ENCODE data around the gene GALP. TPM values are rescaled to one million over a fixed set of nuclear protein-coding genes. Genes with fewer than 3 reads are reported as not detected.

Gene GALP
- total RNA-seq, 1 donor from 2014 or later: not detected

DNA sequence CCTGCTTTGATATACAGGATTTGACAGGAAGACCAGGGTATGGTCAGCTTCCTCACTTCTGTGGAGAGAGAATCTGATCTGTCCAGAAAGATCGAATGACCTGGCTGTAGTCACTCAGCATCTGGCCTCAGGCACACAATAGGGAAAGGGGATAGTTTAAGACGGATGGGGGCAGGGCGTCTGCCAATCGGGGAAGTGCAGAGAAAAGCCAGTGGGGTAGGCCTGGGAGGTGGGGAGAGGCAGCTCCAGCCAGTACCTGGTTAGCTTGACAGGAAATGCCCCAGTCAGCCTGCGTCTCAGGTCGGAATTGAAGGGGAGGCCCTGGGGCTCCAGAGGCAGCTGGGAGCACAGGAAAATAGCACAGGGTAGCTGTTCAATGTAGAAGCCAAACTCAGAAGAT, 22.3 kb upstream of the GALP start:
- no peak overlapping the region for H3K4me3 Mint-ChIP-seq
- intact Hi-C loops (cut with micrococcal nuclease): no loop called here
- no peaks in the 10 kb centered on the region for H3K9me3 Mint-ChIP-seq
- no peaks in the 10 kb centered on the region for H3K27me3 Mint-ChIP-seq (ENCODE audit: insufficient read depth)
- H3K4me1 Mint-ChIP-seq (ENCODE audit: low read depth): peaks cover 15% of the 10 kb centered on the region
- peak overlapping the region; percentile 5 for H3K27ac Mint-ChIP-seq
- H3K36me3 Mint-ChIP-seq (ENCODE audit: low read depth): peaks cover 27% of the 10 kb centered on the region
- no peak for DNase-seq (ENCODE audit: low spot score)

DNA sequence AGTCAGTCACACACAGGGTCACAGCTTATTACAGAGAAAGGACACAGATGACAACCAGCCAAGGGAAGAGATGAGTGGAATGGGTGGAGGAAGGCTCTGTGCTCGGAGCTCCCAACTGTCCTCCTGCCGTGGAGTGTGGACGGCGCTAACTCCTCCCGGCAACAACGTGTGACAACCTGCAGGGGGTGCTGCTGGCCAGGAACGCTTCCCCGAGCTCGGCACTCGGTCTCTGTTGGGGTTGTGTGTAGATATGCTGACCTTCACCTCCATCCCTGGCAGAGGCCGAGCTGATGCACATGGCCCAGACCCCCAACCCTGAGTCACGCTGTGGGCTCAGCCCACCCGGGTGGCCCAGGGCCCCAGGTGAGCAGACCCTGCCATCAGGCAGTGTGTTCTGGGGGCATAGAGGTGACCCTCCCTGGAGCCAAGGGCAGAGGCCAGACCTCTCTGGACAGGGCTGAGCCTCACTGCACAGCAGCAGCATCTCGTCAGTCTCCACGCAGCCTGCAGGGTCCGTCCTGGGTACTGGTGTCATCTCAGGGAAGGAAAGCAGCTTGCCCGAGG, 20.6 kb upstream of the GALP start:
- intact Hi-C loops (cut with micrococcal nuclease): no loop called here
- DNase-seq (ENCODE audit: low spot score): no peak
- H3K9me3 Mint-ChIP-seq: no peaks in the 10 kb centered on the region
- H3K27me3 Mint-ChIP-seq (ENCODE audit: insufficient read depth): no peaks in the 10 kb centered on the region
- H3K4me1 Mint-ChIP-seq (ENCODE audit: low read depth): peaks cover 19% of the 10 kb centered on the region
- H3K27ac Mint-ChIP-seq: peak overlapping the region; percentile 44
- no peak overlapping the region for H3K4me3 Mint-ChIP-seq
- peaks cover 29% of the 10 kb centered on the region for H3K36me3 Mint-ChIP-seq (ENCODE audit: low read depth)

- Mint-ChIP-seq H3K4me1 (ENCODE audit: low read depth) (peaks cover 17% of the 10 kb centered on the region), H3K36me3 (ENCODE audit: low read depth) (peaks cover 26% of the 10 kb centered on the region), H3K27ac (no peak overlapping the region), H3K4me3 (no peak overlapping the region), H3K9me3 (no peaks in the 10 kb centered on the region), H3K27me3 (ENCODE audit: insufficient read depth) (no peaks in the 10 kb centered on the region)
- DNase-seq (ENCODE audit: low spot score): no peak
- intact Hi-C loops (cut with micrococcal nuclease): no loop called here
Measured at GRCh38 chr19:56156768-56157167, 19.0 kb upstream of the GALP start.

- H3K36me3 Mint-ChIP-seq (ENCODE audit: low read depth): peaks cover 26% of the 10 kb centered on the region
- peaks cover 15% of the 10 kb centered on the region for H3K4me1 Mint-ChIP-seq (ENCODE audit: low read depth)
- no peaks in the 10 kb centered on the region for H3K27me3 Mint-ChIP-seq (ENCODE audit: insufficient read depth)
- H3K9me3 Mint-ChIP-seq: no peaks in the 10 kb centered on the region
- H3K4me3 Mint-ChIP-seq: no peak overlapping the region
- intact Hi-C loops (cut with micrococcal nuclease): no loop called here
- H3K27ac Mint-ChIP-seq: no peak overlapping the region
- no peak for DNase-seq (ENCODE audit: low spot score)
Measured at GRCh38 chr19:56158170-56158757, 17.5 kb upstream of the GALP start.

- Mint-ChIP-seq H3K27me3 (ENCODE audit: insufficient read depth) (no peaks in the 10 kb centered on the region), H3K36me3 (ENCODE audit: low read depth) (peaks cover 22% of the 10 kb centered on the region), H3K4me3 (no peak overlapping the region), H3K27ac (peak overlapping the region; percentile 25), H3K4me1 (ENCODE audit: low read depth) (peaks cover 7% of the 10 kb centered on the region), H3K9me3 (no peaks in the 10 kb centered on the region)
- DNase-seq (ENCODE audit: low spot score): no peak
- intact Hi-C loops (cut with micrococcal nuclease): no loop called here
Measured at GRCh38 chr19:56159009-56159559, 16.7 kb upstream of the GALP start.

DNA sequence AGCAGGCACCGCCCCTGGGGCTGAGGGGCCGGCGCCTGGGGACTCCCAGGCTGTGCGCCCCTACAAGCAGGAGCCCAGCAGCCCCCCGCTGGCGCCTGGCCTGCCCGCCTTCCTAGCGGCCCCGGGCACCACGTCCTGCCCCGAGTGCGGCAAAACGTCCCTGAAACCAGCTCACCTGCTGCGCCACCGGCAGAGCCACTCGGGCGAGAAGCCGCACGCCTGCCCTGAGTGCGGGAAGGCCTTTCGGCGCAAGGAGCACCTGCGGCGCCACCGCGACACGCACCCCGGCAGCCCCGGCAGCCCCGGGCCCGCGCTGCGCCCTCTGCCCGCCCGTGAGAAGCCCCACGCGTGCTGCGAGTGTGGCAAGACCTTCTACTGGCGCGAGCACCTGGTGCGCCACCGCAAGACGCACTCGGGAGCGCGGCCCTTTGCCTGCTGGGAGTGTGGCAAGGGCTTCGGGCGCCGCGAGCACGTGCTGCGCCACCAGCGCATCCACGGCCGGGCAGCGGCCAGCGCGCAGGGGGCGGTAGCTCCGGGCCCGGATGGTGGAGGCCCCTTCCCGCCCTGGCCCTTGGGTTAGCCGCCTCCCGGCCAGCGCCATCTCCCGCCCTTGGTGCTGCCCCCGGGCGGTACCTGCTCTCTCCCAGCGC, 16.1 kb upstream of the GALP start:
- H3K36me3 Mint-ChIP-seq (ENCODE audit: low read depth): peaks cover 22% of the 10 kb centered on the region
- H3K9me3 Mint-ChIP-seq: no peaks in the 10 kb centered on the region
- no peak overlapping the region for H3K4me3 Mint-ChIP-seq
- intact Hi-C loops (cut with micrococcal nuclease): no loop called here
- no peak overlapping the region for H3K27ac Mint-ChIP-seq
- DNase-seq (ENCODE audit: low spot score): no peak
- H3K4me1 Mint-ChIP-seq (ENCODE audit: low read depth): peaks cover 7% of the 10 kb centered on the region
- no peaks in the 10 kb centered on the region for H3K27me3 Mint-ChIP-seq (ENCODE audit: insufficient read depth)

GRCh38 chr19:56161534-56161933, 14.3 kb upstream of the GALP start:
- Mint-ChIP-seq H3K4me3 (no peak overlapping the region), H3K9me3 (no peaks in the 10 kb centered on the region), H3K27me3 (ENCODE audit: insufficient read depth) (no peaks in the 10 kb centered on the region), H3K36me3 (ENCODE audit: low read depth) (peaks cover 11% of the 10 kb centered on the region), H3K27ac (no peak overlapping the region), H3K4me1 (ENCODE audit: low read depth) (peaks cover 7% of the 10 kb centered on the region)
- no peak for DNase-seq (ENCODE audit: low spot score)
- intact Hi-C loops (cut with micrococcal nuclease): no loop called here

GRCh38 chr19:56162258-56162657, 13.6 kb upstream of the GALP start:
- H3K4me3 Mint-ChIP-seq: no peak overlapping the region
- H3K4me1 Mint-ChIP-seq (ENCODE audit: low read depth): peaks cover 7% of the 10 kb centered on the region
- H3K27ac Mint-ChIP-seq: no peak overlapping the region
- no peaks in the 10 kb centered on the region for H3K27me3 Mint-ChIP-seq (ENCODE audit: insufficient read depth)
- peaks cover 11% of the 10 kb centered on the region for H3K36me3 Mint-ChIP-seq (ENCODE audit: low read depth)
- intact Hi-C loops (cut with micrococcal nuclease): no loop called here
- DNase-seq (ENCODE audit: low spot score): no peak
- no peaks in the 10 kb centered on the region for H3K9me3 Mint-ChIP-seq

DNA sequence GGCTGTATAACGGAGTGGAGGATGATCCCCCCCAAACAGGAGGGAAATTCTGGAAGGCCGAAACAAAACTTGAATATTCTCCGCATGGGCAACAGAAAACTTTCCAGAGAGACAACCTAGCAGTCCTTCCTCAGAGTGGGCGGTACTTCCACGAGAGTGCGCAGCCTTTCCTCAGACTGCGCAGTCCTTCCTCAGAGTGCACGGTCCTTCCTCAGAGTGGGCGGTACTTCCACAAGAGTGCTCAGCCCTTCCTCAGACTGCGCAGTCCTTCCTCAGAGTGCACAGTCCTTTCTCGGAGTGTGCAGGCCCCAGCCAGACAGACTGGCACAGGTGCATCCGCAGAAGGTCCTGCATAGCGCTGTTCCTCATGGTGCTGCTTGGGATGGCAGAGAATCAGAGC, 12.7 kb upstream of the GALP start:
- DNase-seq (ENCODE audit: low spot score): no peak
- Mint-ChIP-seq H3K27ac (no peak overlapping the region), H3K4me3 (no peak overlapping the region), H3K27me3 (ENCODE audit: insufficient read depth) (no peaks in the 10 kb centered on the region), H3K4me1 (ENCODE audit: low read depth) (peaks cover 7% of the 10 kb centered on the region), H3K36me3 (ENCODE audit: low read depth) (peaks cover 11% of the 10 kb centered on the region), H3K9me3 (no peaks in the 10 kb centered on the region)
- intact Hi-C loops (cut with micrococcal nuclease): no loop called here

- Mint-ChIP-seq H3K27ac (no peak overlapping the region), H3K9me3 (no peaks in the 10 kb centered on the region)
- intact Hi-C loops (cut with micrococcal nuclease): no loop called here
Measured at GRCh38 chr19:56167064-56167578, 8.7 kb upstream of the GALP start.

GRCh38 chr19:56170261-56170660, 5.5 kb upstream of the GALP start:
- DNase-seq (ENCODE audit: low spot score): no peak
- Mint-ChIP-seq H3K9me3 (no peaks in the 10 kb centered on the region), H3K4me1 (ENCODE audit: low read depth) (no peaks in the 10 kb centered on the region), H3K27me3 (ENCODE audit: insufficient read depth) (peaks cover 4% of the 10 kb centered on the region), H3K36me3 (ENCODE audit: low read depth) (no peaks in the 10 kb centered on the region), H3K27ac (no peak overlapping the region), H3K4me3 (no peak overlapping the region)
- intact Hi-C loops (cut with micrococcal nuclease): no loop called here

More at GRCh38 chr19:56167064-56167578, 8.7 kb upstream of the GALP start:
- no peaks in the 10 kb centered on the region for H3K36me3 Mint-ChIP-seq (ENCODE audit: low read depth)
- DNase-seq (ENCODE audit: low spot score): no peak
- H3K4me1 Mint-ChIP-seq (ENCODE audit: low read depth): no peaks in the 10 kb centered on the region
- no peak overlapping the region for H3K4me3 Mint-ChIP-seq
- H3K27me3 Mint-ChIP-seq (ENCODE audit: insufficient read depth): peaks cover 4% of the 10 kb centered on the region

GRCh38 chr19:56174086-56174485, 1.7 kb upstream of the GALP start:
- no peak overlapping the region for H3K4me3 Mint-ChIP-seq
- H3K27me3 Mint-ChIP-seq (ENCODE audit: insufficient read depth): peaks cover 4% of the 10 kb centered on the region
- H3K27ac Mint-ChIP-seq: no peak overlapping the region
- DNase-seq (ENCODE audit: low spot score): no peak
- H3K9me3 Mint-ChIP-seq: no peaks in the 10 kb centered on the region
- no peaks in the 10 kb centered on the region for H3K36me3 Mint-ChIP-seq (ENCODE audit: low read depth)
- intact Hi-C loops (cut with micrococcal nuclease): no loop called here
- H3K4me1 Mint-ChIP-seq (ENCODE audit: low read depth): no peaks in the 10 kb centered on the region

DNA sequence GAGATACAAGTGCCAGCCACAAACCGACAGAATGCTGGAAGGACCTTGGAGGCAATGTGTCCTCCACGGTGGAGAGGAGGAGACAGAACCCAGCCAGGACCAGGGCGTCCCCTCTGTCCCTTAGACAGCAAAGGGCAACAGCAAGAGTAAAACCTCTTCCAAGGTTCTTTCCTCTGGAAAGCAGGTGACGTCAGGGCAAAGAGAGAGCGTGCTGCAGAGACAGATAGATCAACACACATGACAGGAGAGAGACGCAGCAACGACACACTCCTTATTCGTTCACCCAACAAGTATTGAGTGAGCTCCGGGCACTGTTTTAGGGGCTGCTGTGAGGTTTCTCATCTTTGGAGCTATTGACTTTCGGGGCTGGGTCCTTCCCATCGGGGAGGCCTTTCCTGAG, 1.3 kb upstream of the GALP start:
- Mint-ChIP-seq H3K27me3 (ENCODE audit: insufficient read depth) (peaks cover 4% of the 10 kb centered on the region), H3K9me3 (no peaks in the 10 kb centered on the region), H3K4me3 (no peak overlapping the region), H3K27ac (no peak overlapping the region), H3K36me3 (ENCODE audit: low read depth) (no peaks in the 10 kb centered on the region), H3K4me1 (ENCODE audit: low read depth) (no peaks in the 10 kb centered on the region)
- intact Hi-C loops (cut with micrococcal nuclease): no loop called here
- DNase-seq (ENCODE audit: low spot score): no peak
